OCI-LY1 (cell line): ENCODE results near the gene GPR108.

ENCODE experiments used
- CTCF ChIP-seq: fragments of 200-600 bp; sonication (generic), shearing (Covaris generic); IDR thresholded peaks from 2 replicates; pipeline ENCODE4 v1.5.1; 2017; ENCODE audit warnings: mild to moderate bottlenecking, antibody characterized with exemption, low read length, moderate library complexity, mixed read lengths
- EZH2 ChIP-seq: fragments of 200-600 bp; sonication (generic), shearing (Covaris generic); IDR thresholded peaks from 2 replicates; pipeline ENCODE4 v1.8.0; 2017; ENCODE audit warnings: borderline replicate concordance, mixed run types, mild to moderate bottlenecking, antibody characterized with exemption, low read length, moderate library complexity, mixed read lengths

- TF ChIP-seq CTCF (no peak), EZH2 (no peak)
Observed at GRCh38 chr19:6765738-6766356, 28.5 kb upstream of the GPR108 start.
